Body of pancreas (tissue), 4 donors: ENCODE results near the gene PDAP1.

ENCODE experiments used
- POLR2A ChIP-seq, 3 donors: fragments of 450-650 bp; IDR thresholded peaks; one replicate each; pipeline ENCODE4 v1.6.1; 2016; ENCODE audit warnings: antibody characterized with exemption in 3 of 3, mild to moderate bottlenecking in 2 of 3
- TF ChIP-seq, protein P1 (sequence below), 7 experiments: fragments of 450-650 bp in 4 of 7; fragments of 200-600 bp in 3 of 7; sonication (generic) in 3 of 7; IDR thresholded peaks; one replicate each; pipeline ENCODE4 v1.5.1; 2016 to 2019; ENCODE audit warnings: antibody characterized with exemption in 7 of 7

DNA sequence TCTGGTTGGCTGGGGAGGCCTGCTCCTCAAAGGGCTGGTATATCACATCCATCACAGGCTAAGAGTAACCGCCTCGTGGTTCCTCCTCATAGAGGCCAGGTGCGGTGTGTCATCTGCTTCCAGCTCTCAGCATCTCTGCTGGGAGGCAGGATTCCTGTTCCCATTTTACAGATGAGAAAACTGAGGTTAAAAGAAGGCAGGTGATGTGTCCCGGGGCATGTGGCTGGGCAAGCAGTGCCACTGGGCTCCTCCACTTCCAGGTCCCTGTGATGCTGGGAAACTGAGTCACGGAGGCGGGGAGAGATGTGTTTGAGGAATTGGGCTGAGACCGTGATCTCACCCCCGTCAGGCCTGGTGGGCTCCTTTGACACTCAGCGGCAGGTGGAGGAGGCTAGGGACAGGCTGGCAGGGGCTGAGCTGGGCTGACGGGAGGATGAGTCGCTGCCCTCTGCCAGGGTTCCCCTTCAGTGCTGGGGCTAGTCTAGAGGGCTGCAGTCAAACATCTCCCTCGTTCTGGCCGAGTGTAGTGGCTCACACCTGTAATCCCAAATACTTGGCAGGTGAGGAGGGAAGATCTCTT, 24.5 kb downstream of the PDAP1 start:
- TF ChIP-seq, protein P1, sequence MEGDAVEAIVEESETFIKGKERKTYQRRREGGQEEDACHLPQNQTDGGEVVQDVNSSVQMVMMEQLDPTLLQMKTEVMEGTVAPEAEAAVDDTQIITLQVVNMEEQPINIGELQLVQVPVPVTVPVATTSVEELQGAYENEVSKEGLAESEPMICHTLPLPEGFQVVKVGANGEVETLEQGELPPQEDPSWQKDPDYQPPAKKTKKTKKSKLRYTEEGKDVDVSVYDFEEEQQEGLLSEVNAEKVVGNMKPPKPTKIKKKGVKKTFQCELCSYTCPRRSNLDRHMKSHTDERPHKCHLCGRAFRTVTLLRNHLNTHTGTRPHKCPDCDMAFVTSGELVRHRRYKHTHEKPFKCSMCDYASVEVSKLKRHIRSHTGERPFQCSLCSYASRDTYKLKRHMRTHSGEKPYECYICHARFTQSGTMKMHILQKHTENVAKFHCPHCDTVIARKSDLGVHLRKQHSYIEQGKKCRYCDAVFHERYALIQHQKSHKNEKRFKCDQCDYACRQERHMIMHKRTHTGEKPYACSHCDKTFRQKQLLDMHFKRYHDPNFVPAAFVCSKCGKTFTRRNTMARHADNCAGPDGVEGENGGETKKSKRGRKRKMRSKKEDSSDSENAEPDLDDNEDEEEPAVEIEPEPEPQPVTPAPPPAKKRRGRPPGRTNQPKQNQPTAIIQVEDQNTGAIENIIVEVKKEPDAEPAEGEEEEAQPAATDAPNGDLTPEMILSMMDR (IDR thresholded peaks at IDR 0.05): no peak
- no peak for TF ChIP-seq POLR2A (IDR thresholded peaks at IDR 0.05)
